Endothelial cell of umbilical vein (primary cell): ENCODE measurements around the gene THSD4.

Experiments used
- EZH2 ChIP-seq: IDR thresholded peaks from 2 replicates; pipeline ENCODE4 v1.6.1; 2012; ENCODE audit warnings: borderline replicate concordance, low read depth, mild to moderate bottlenecking, moderate library complexity, low read length, inconsistent platforms; ENCODE audit not compliant: severe bottlenecking
- FOS ChIP-seq: IDR thresholded peaks from 2 replicates; pipeline ENCODE4 v1.6.1; 2011; ENCODE audit warnings: mild to moderate bottlenecking, low read length, moderate library complexity, borderline replicate concordance; ENCODE audit not compliant: insufficient read depth
- MYC ChIP-seq: IDR thresholded peaks from one replicate; pipeline ENCODE4 v1.6.1; 2011; ENCODE audit warnings: mild to moderate bottlenecking, low read depth, low read length
- POLR2A ChIP-seq: IDR thresholded peaks from 2 replicates; pipeline ENCODE4 v1.6.1; 2012; ENCODE audit warnings: low read depth, mild to moderate bottlenecking, control low read depth, low read length
- POLR2AphosphoS5 ChIP-seq: IDR thresholded peaks from 2 replicates; pipeline ENCODE4 v1.6.1; 2012; ENCODE audit warnings: low read depth, mild to moderate bottlenecking, control low read depth, low read length, moderate library complexity; ENCODE audit not compliant: insufficient read depth
- TF ChIP-seq, protein P1 (sequence below), 2 donors: IDR thresholded peaks; 1 replicate in 1 of 2; 2 replicates in 1 of 2; pipeline ENCODE4 v1.5.1; 2011; ENCODE audit warnings: low read length in 2 of 2, mild to moderate bottlenecking in 2 of 2, moderate library complexity in 2 of 2, control low read depth in 1 of 2, inconsistent platforms in 1 of 2, low read depth in 1 of 2; ENCODE audit not compliant: insufficient read depth in 1 of 2; ENCODE audit errors: extremely low read depth in 1 of 2

DNA sequence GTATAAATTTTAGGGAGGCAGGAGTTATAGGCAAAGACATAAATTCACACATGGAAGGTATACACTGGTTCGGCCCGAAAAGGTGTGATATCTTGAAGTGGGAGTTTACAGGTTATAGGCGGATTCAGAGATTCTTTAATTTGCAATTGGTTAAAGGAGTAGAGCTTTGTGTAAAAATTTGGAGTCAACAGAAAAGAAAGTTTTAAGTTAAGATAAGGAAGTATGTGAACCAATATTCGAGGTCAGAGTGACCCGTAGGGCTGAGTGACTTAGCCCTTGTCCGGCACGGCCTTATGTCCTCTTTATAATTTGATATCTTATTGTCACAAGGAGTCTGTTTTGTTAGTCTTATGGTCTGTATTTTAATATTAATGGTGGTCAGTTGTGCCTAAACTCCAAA is 10.6 kb upstream of the THSD4 start:
- TF ChIP-seq EZH2 (no peak), POLR2AphosphoS5 (no peak), POLR2A (no peak), MYC (no peak), FOS (no peak)
- TF ChIP-seq, protein P1, sequence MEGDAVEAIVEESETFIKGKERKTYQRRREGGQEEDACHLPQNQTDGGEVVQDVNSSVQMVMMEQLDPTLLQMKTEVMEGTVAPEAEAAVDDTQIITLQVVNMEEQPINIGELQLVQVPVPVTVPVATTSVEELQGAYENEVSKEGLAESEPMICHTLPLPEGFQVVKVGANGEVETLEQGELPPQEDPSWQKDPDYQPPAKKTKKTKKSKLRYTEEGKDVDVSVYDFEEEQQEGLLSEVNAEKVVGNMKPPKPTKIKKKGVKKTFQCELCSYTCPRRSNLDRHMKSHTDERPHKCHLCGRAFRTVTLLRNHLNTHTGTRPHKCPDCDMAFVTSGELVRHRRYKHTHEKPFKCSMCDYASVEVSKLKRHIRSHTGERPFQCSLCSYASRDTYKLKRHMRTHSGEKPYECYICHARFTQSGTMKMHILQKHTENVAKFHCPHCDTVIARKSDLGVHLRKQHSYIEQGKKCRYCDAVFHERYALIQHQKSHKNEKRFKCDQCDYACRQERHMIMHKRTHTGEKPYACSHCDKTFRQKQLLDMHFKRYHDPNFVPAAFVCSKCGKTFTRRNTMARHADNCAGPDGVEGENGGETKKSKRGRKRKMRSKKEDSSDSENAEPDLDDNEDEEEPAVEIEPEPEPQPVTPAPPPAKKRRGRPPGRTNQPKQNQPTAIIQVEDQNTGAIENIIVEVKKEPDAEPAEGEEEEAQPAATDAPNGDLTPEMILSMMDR (IDR thresholded peaks at IDR 0.05; ENCODE audit: extremely low read depth in 1 of 2, insufficient read depth in 1 of 2, low read depth in 1 of 2, low read length in 2 of 2), result no peak
